Spleen (tissue), 3 donors: ENCODE results near the gene DLG2.

ENCODE experiments used
- POLR2A ChIP-seq, 3 donors: fragments of 450-650 bp; IDR thresholded peaks; one replicate each; pipeline ENCODE4 v1.5.1; 2017; ENCODE audit warnings: antibody characterized with exemption in 3 of 3, mild to moderate bottlenecking in 1 of 3
- POLR2AphosphoS5 ChIP-seq, 3 donors: sonication (generic); formaldehyde crosslinking; IDR thresholded peaks; one replicate each; pipeline ENCODE4 v1.5.1; 2017; ENCODE audit warnings: antibody characterized with exemption in 3 of 3

GRCh38 chr11:84396521-84396920 is 1230.6 kb downstream of the DLG2 start:
- TF ChIP-seq POLR2AphosphoS5 (IDR thresholded peaks at IDR 0.05) (no peak), POLR2A (IDR thresholded peaks at IDR 0.05) (no peak)
